NB4 (cell line): ENCODE measurements around the gene LAMTOR1.

Source experiments
- MAX ChIP-seq: IDR thresholded peaks from 2 replicates; pipeline ENCODE4 v1.6.1; 2011; ENCODE audit warnings: low read depth, low read length
- TF ChIP-seq, protein P1 (sequence below): IDR thresholded peaks from one replicate; pipeline ENCODE4 v1.5.1; 2012; ENCODE audit warnings: low read depth, low read length

DNA sequence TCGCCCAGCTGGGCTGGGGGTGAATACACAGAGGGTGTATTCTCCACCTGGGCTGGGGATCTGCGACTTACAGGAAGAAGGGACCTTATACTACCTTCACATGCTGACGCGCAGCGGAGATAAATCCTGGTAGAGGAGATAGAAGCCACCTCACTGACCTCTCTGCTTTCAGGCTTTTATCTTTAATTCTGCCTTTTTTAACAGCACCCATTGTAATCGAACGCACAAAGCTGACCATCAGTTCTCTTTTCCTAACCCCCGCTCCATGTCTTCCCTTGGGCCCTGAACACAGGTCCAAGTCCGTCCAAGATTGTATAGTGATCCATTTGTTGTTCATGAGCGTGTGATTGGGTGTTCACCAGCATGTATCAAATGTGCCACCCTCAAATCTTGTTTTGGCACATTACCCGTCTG lies 664 bp upstream of the LAMTOR1 start:
- TF ChIP-seq, protein P1, sequence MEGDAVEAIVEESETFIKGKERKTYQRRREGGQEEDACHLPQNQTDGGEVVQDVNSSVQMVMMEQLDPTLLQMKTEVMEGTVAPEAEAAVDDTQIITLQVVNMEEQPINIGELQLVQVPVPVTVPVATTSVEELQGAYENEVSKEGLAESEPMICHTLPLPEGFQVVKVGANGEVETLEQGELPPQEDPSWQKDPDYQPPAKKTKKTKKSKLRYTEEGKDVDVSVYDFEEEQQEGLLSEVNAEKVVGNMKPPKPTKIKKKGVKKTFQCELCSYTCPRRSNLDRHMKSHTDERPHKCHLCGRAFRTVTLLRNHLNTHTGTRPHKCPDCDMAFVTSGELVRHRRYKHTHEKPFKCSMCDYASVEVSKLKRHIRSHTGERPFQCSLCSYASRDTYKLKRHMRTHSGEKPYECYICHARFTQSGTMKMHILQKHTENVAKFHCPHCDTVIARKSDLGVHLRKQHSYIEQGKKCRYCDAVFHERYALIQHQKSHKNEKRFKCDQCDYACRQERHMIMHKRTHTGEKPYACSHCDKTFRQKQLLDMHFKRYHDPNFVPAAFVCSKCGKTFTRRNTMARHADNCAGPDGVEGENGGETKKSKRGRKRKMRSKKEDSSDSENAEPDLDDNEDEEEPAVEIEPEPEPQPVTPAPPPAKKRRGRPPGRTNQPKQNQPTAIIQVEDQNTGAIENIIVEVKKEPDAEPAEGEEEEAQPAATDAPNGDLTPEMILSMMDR, result no peak
- TF ChIP-seq MAX, result no peak
